GM12878 (cell line): ENCODE measurements around the gene CES3. TPM values are rescaled to one million over a fixed set of nuclear protein-coding genes. Genes with fewer than 3 reads are reported as not detected.

Experiments used
- CEBPB ChIP-seq, 2 experiments: fragments of 150-350 bp in 1 of 2; IDR thresholded peaks; 2 replicates each; pipeline ENCODE4 v1.6.1; 2012 to 2014; ENCODE audit warnings: low read depth in 2 of 2, low read length in 2 of 2, borderline replicate concordance in 1 of 2, inconsistent platforms in 1 of 2
- CEBPZ ChIP-seq: fragments of 150-350 bp; IDR thresholded peaks from 2 replicates; pipeline ENCODE4 v1.6.1; 2016; ENCODE audit warnings: low read depth, low read length
- CREB1 ChIP-seq: IDR thresholded peaks from 2 replicates; pipeline ENCODE4 v1.6.1; 2012; ENCODE audit warnings: low read depth, mild to moderate bottlenecking, inconsistent platforms
- EED ChIP-seq: sonication (generic); IDR thresholded peaks from 2 replicates; pipeline ENCODE4 v1.6.1; 2016; ENCODE audit warnings: antibody characterized with exemption, low read depth
- HDAC6 ChIP-seq: fragments of 200-600 bp; sonication (generic); IDR thresholded peaks from one replicate; pipeline ENCODE4 v1.8.0; 2017; ENCODE audit warnings: antibody characterized with exemption; ENCODE audit not compliant: unreplicated experiment
- PAX8 ChIP-seq: fragments of 450-650 bp; IDR thresholded peaks from 2 replicates; pipeline ENCODE4 v1.6.1; 2017; ENCODE audit warnings: mild to moderate bottlenecking, moderate library complexity
- SIN3A ChIP-seq: IDR thresholded peaks from 2 replicates; pipeline ENCODE4 v1.6.1; 2012; ENCODE audit warnings: low read depth, low read length, improper control_type of control experiment
- SP1 ChIP-seq: IDR thresholded peaks from one replicate; pipeline ENCODE4 v1.6.1; 2011; ENCODE audit warnings: low read depth, low read length
- TARDBP ChIP-seq: IDR thresholded peaks from 2 replicates; pipeline ENCODE4 v1.6.1; 2016; ENCODE audit warnings: borderline replicate concordance
- TCF3 ChIP-seq: IDR thresholded peaks from 2 replicates; pipeline ENCODE4 v1.6.1; 2012; ENCODE audit warnings: low read depth, mild to moderate bottlenecking, low read length, borderline replicate concordance; ENCODE audit not compliant: insufficient read depth
- ZNF24 ChIP-seq: fragments of 450-650 bp; IDR thresholded peaks from 2 replicates; pipeline ENCODE4 v1.6.1; 2017; ENCODE audit warnings: antibody characterized with exemption, mild to moderate bottlenecking
- ZNF687 ChIP-seq: fragments of 450-650 bp; IDR thresholded peaks from 2 replicates; pipeline ENCODE4 v1.6.1; 2017; ENCODE audit warnings: mild to moderate bottlenecking, moderate library complexity
- ZZZ3 ChIP-seq: IDR thresholded peaks from 2 replicates; pipeline ENCODE4 v1.6.1; 2011; ENCODE audit warnings: low read depth; ENCODE audit not compliant: control insufficient read depth, insufficient read length
- polyA plus RNA-seq, 11 experiments: library from polyadenylated mRNA; depleted of rRNA in 4 of 11; unstranded in 6 of 11; stranded (reverse) in 5 of 11; fragments of >200 nt; fragmentation: Nextera tagmentation in 4 of 11; fragmentation: Illumina TruSeq in 1 of 11; extraction: Ambion mirVana in 4 of 11; extraction: Trizol in 1 of 11; gene quantifications; 1 replicate in 1 of 11; 2 replicates in 10 of 11; pipeline versions ENCODE4 v1.2.1 to v1.2.3, GENCODE V29; 2011 to 2016; ENCODE audit warnings: inconsistent platforms in 2 of 11, missing spikeins in 2 of 11, low read depth in 1 of 11
- total RNA-seq, 4 experiments: library from RNA; depleted of rRNA in 3 of 4; stranded (reverse); fragments of >200 nt in 3 of 4; fragmentation: Illumina TruSeq in 1 of 4; extraction: Trizol in 1 of 4; gene quantifications; 2 replicates each; pipeline versions ENCODE4 v1.2.1 to v1.2.3, GENCODE V29; 2013 to 2021
- TF ChIP-seq, protein P1 (sequence below): IDR thresholded peaks from 2 replicates; pipeline ENCODE4 v1.6.1; 2012; ENCODE audit warnings: low read depth, low read length, improper control_type of control experiment
- TF ChIP-seq, protein P2 (sequence below): fragments of 150-350 bp; IDR thresholded peaks from 2 replicates; pipeline ENCODE4 v1.6.1; 2014; ENCODE audit warnings: mild to moderate bottlenecking, low read depth, low read length
- TF ChIP-seq, protein P3 (sequence below): fragments of 450-650 bp; IDR thresholded peaks from 2 replicates; pipeline ENCODE4 v1.6.1; 2016; ENCODE audit warnings: mild to moderate bottlenecking, moderate library complexity, borderline replicate concordance

Gene CES3
- total and polyA plus RNA-seq, 10 of the 15 experiments (the other 5 are each of a cell fraction or from before 2014, with no cell fraction given), result 0.09 to 3.1 (median 0.76) TPM

DNA sequence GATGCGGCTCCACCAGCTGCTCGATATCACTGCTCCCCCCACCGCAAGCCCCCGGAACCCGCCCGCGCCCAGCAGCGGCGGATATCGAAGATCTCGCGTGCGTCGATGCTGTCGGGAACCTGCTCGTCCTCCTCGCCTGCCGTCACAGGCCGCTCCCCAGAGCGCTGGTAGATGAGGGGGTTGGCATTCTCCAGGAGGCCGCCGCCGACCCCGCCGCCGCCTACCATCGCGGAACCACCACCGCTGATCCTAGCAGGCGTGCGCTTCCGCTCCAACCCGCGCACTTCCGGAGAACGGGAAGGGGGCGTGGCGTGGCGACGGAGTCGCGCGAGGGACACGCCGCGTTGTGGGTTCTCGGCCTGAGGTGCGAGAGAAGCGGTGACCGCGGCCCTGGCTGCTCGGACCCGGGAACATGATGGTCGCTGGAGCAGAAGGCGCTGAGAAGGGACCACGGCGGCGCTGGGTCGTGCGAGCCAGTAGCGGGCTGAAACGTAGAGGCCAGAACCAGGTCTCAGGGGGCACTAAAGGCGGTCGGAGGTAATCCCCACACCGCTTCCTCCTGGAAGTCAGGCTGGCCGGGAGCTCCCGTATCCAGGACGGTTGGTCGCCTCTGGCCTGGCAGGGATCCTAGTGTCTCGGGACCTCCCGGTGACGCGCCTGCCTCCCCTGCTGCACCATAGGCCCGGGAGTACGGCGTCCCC lies 26.8 kb upstream of the CES3 start, which contains the start of gene CIAO2B (continued):
- TF ChIP-seq CEBPZ, result no peak
- TF ChIP-seq ZNF24, result no peak
- TF ChIP-seq PAX8, result no peak
- no peak for TF ChIP-seq ZZZ3
- TF ChIP-seq TARDBP, result no peak
- TF ChIP-seq EED, result peak; percentile 46; the same call in 1 of the 2 replicates
- peak; percentile 47; the same call in 1 of the 2 replicates for TF ChIP-seq TCF3
- peak; percentile 91 for TF ChIP-seq SIN3A
- TF ChIP-seq CEBPB (IDR thresholded peaks at IDR 0.05; ENCODE audit: borderline replicate concordance in 1 of 2, low read depth in 2 of 2, low read length in 2 of 2), result no peak
- TF ChIP-seq, protein P1, sequence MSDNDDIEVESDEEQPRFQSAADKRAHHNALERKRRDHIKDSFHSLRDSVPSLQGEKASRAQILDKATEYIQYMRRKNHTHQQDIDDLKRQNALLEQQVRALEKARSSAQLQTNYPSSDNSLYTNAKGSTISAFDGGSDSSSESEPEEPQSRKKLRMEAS, result peak; percentile 20; the same call in 1 of the 2 replicates
- peak; percentile 73 for TF ChIP-seq CREB1
- TF ChIP-seq, protein P2, sequence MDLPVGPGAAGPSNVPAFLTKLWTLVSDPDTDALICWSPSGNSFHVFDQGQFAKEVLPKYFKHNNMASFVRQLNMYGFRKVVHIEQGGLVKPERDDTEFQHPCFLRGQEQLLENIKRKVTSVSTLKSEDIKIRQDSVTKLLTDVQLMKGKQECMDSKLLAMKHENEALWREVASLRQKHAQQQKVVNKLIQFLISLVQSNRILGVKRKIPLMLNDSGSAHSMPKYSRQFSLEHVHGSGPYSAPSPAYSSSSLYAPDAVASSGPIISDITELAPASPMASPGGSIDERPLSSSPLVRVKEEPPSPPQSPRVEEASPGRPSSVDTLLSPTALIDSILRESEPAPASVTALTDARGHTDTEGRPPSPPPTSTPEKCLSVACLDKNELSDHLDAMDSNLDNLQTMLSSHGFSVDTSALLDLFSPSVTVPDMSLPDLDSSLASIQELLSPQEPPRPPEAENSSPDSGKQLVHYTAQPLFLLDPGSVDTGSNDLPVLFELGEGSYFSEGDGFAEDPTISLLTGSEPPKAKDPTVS, result no peak
- peak; percentile 55; the same call in 1 of the 2 replicates for TF ChIP-seq ZNF687
- TF ChIP-seq HDAC6, result no peak
- peak; percentile 86 for TF ChIP-seq SP1
- TF ChIP-seq, protein P3, sequence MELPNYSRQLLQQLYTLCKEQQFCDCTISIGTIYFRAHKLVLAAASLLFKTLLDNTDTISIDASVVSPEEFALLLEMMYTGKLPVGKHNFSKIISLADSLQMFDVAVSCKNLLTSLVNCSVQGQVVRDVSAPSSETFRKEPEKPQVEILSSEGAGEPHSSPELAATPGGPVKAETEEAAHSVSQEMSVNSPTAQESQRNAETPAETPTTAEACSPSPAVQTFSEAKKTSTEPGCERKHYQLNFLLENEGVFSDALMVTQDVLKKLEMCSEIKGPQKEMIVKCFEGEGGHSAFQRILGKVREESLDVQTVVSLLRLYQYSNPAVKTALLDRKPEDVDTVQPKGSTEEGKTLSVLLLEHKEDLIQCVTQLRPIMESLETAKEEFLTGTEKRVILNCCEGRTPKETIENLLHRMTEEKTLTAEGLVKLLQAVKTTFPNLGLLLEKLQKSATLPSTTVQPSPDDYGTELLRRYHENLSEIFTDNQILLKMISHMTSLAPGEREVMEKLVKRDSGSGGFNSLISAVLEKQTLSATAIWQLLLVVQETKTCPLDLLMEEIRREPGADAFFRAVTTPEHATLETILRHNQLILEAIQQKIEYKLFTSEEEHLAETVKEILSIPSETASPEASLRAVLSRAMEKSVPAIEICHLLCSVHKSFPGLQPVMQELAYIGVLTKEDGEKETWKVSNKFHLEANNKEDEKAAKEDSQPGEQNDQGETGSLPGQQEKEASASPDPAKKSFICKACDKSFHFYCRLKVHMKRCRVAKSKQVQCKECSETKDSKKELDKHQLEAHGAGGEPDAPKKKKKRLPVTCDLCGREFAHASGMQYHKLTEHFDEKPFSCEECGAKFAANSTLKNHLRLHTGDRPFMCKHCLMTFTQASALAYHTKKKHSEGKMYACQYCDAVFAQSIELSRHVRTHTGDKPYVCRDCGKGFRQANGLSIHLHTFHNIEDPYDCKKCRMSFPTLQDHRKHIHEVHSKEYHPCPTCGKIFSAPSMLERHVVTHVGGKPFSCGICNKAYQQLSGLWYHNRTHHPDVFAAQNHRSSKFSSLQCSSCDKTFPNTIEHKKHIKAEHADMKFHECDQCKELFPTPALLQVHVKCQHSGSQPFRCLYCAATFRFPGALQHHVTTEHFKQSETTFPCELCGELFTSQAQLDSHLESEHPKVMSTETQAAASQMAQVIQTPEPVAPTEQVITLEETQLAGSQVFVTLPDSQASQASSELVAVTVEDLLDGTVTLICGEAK, result peak; percentile 90
